ENCODE measurements around the gene MCF2L.

DNA sequence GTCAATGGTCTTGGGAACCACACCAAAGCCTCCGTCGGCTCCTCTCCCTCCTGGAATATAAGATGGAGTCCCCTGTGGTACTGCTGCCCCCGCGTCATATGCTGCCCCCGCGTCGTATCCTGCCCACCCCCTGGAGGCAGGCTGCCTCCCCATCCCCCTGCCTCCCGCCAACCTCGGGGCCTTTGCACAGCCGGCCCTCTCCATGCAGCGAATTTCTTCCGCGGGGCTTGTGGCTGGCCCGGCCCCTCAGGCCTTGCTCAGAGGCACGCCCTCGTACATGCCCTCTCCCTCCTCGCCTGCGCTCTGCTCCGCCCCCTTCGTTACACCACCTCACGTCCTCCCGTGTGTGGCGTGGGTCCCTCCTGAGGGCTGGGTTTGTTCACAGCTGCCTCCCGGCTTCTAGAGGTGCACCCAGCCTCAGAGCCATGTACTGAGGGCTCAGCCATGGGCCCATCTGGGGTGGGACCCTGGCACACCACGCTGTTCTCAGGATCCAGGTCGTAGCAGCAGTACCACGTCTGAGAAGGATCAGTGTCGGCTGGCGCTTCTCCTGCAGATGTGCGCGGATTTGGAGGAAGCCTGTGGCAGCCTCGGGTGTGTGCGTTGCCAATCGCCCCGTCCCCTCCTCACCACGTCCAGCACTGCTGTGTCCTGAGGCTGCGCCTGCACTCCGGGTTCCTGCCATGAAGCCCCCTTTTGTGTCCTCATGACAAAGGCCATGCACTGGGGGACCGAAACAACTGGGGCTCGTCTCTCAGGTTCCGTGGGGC, 47.7 kb downstream of the MCF2L start:
- TF ChIP-seq TAF1 (IDR thresholded peaks at IDR 0.05; ENCODE audit: borderline replicate concordance, low read depth, low read length) (no peak), POLR2A (IDR thresholded peaks at IDR 0.05; ENCODE audit: low read depth, low read length) (no peak)
